GM12878 (cell line): ENCODE results near the gene NAT10. TPM values are rescaled to one million over a fixed set of nuclear protein-coding genes. Genes with fewer than 3 reads are reported as not detected.

ENCODE experiments used
- ATAC-seq: fragments of 200-7000 bp; cut with Tn5 transposase; 3 replicates; pipeline ENCODE4 v1.9.1; 2020; ENCODE audit warnings: mild to moderate bottlenecking, moderate library complexity
- BruUV-seq: library from RNA; stranded (reverse); fragments of 400-500 nt; replicated peaks from 2 replicates; lab custom pipeline; 2021; lab: Mats Ljungman, UMichigan
- CTCF ChIA-PET: fragments of 300-600 bp; sonication (Branson Sonifier 250); formaldehyde crosslinking; extraction: SDS; loops from one replicate; lab custom pipeline; 2021; ENCODE audit warnings: inconsistent platforms; lab: Yijun Ruan, JAX
- POLR2A ChIA-PET: fragments of 350-600 bp; formaldehyde crosslinking; extraction: SDS; loops from one replicate; lab custom pipeline; 2021; ENCODE audit warnings: inconsistent platforms; lab: Charles Lee
- RAD21 ChIA-PET: fragments of 300-600 bp; sonication (Branson Sonifier 250); formaldehyde crosslinking; loops from one replicate; lab custom pipeline; 2023; ENCODE audit warnings: antibody characterized with exemption; ENCODE audit not compliant: unreplicated experiment; lab: Charles Lee
- SMC1A ChIA-PET: fragments of 300-600 bp; sonication (Branson Sonifier 250); formaldehyde crosslinking; loops from one replicate; lab custom pipeline; 2023; ENCODE audit not compliant: unreplicated experiment, uncharacterized antibody; lab: Charles Lee
- DNase-seq: peaks from one replicate; pipeline ENCODE4 v3.0.0-alpha.2; 2011; ENCODE audit warnings: low read depth, low spot score
- FAIRE-seq: peaks from 3 replicates; lab custom pipeline; 2011; peaks lifted over from hg19 to GRCh38; lab: Jason Lieb, UNC
- H2AFZ ChIP-seq: 2 replicates; pipeline ENCODE4 v1.6.0; 2011; ENCODE audit warnings: low read depth, low read length, control low read depth; ENCODE audit not compliant: control insufficient read depth
- H3K27ac ChIP-seq: 2 replicates; pipeline ENCODE4 v1.5.1; 2011; ENCODE audit warnings: control low read depth; ENCODE audit not compliant: control insufficient read depth, insufficient read depth
- H3K27me3 ChIP-seq, 2 experiments: replicated peaks in 1 of 2; 2 replicates each; pipeline versions ENCODE4 v1.6.0 to v1.6.1; 2011; ENCODE audit warnings: low read length in 1 of 2; ENCODE audit not compliant: control insufficient read depth in 2 of 2, insufficient read depth in 2 of 2
- H3K36me3 ChIP-seq, 2 experiments: 2 replicates each; pipeline ENCODE4 v1.5.1; 2011; ENCODE audit warnings: low read length in 1 of 2; ENCODE audit not compliant: control insufficient read depth in 2 of 2, insufficient read depth in 2 of 2
- H3K4me1 ChIP-seq: 2 replicates; pipeline ENCODE4 v1.6.1; 2011; ENCODE audit warnings: mild to moderate bottlenecking, low read length, moderate library complexity, mixed read lengths; ENCODE audit not compliant: control insufficient read depth, insufficient read depth
- H3K4me2 ChIP-seq: 2 replicates; pipeline ENCODE4 v1.6.0; 2011; ENCODE audit warnings: control low read depth; ENCODE audit not compliant: control insufficient read depth, insufficient read depth
- H3K4me3 ChIP-seq: fragments of 200-600 bp; sonication (generic); 2 replicates; pipeline ENCODE4 v1.5.1; 2016
- H3K79me2 ChIP-seq: 2 replicates; pipeline ENCODE4 v1.6.0; 2011; ENCODE audit warnings: low read length; ENCODE audit not compliant: control insufficient read depth, insufficient read depth
- H3K9ac ChIP-seq: 2 replicates; pipeline ENCODE4 v1.8.0; 2011; ENCODE audit warnings: low read length, control low read depth, mixed read lengths; ENCODE audit not compliant: control insufficient read depth, insufficient read depth
- H3K9me3 ChIP-seq: replicated peaks from 3 replicates; pipeline ENCODE4 v1.5.1; 2011; ENCODE audit warnings: mild to moderate bottlenecking, low read length; ENCODE audit not compliant: control insufficient read depth, insufficient read depth
- H4K20me1 ChIP-seq: 2 replicates; pipeline ENCODE4 v1.6.0; 2011; ENCODE audit not compliant: control insufficient read depth, insufficient read depth
- WGBS: methylation state at CpG from one replicate; pipeline ENCODE4 v1.1.6; 2016; ENCODE audit warnings: low lambda C conversion rate; ENCODE audit not compliant: insufficient replicate concordance, insufficient coverage; ENCODE audit errors: missing lambda C conversion rate; 5-methylcytosine and 5-hydroxymethylcytosine counted together
- in situ Hi-C: fragments of 300-500 bp; cut with MboI; formaldehyde crosslinking; loops from 9 replicates; pipeline ENCODE4 v1.14.3; 2018; ENCODE audit warnings: mixed read lengths
- intact Hi-C: fragments of 100-400 bp; cut with micrococcal nuclease; formaldehyde crosslinking; loops from one replicate; pipeline ENCODE4 v1.14.2; 2022; ENCODE audit not compliant: unreplicated experiment
- polyA plus RNA-seq, 11 experiments: library from polyadenylated mRNA; depleted of rRNA in 4 of 11; unstranded in 6 of 11; stranded (reverse) in 5 of 11; fragments of >200 nt; fragmentation: Nextera tagmentation in 4 of 11; fragmentation: Illumina TruSeq in 1 of 11; extraction: Ambion mirVana in 4 of 11; extraction: Trizol in 1 of 11; gene quantifications; 1 replicate in 1 of 11; 2 replicates in 10 of 11; pipeline versions ENCODE4 v1.2.1 to v1.2.3, GENCODE V29; 2011 to 2016; ENCODE audit warnings: inconsistent platforms in 2 of 11, missing spikeins in 2 of 11, low read depth in 1 of 11
- total RNA-seq, 4 experiments: library from RNA; depleted of rRNA in 3 of 4; stranded (reverse); fragments of >200 nt in 3 of 4; fragmentation: Illumina TruSeq in 1 of 4; extraction: Trizol in 1 of 4; gene quantifications; 2 replicates each; pipeline versions ENCODE4 v1.2.1 to v1.2.3, GENCODE V29; 2013 to 2021
- TF ChIP-seq, protein P1 (sequence below): IDR thresholded peaks from 2 replicates; pipeline ENCODE4 v1.6.1; 2012; ENCODE audit warnings: low read depth, low read length, improper control_type of control experiment
- TF ChIP-seq, protein P2 (sequence below): fragments of 450-650 bp; IDR thresholded peaks from 2 replicates; pipeline ENCODE4 v1.6.1; 2017; ENCODE audit warnings: borderline replicate concordance

The NAT10 gene
- total and polyA plus RNA-seq, 10 of the 15 experiments (the other 5 are each of a cell fraction or from before 2014, with no cell fraction given), result 45.1 to 95.5 (median 72.8) TPM

DNA sequence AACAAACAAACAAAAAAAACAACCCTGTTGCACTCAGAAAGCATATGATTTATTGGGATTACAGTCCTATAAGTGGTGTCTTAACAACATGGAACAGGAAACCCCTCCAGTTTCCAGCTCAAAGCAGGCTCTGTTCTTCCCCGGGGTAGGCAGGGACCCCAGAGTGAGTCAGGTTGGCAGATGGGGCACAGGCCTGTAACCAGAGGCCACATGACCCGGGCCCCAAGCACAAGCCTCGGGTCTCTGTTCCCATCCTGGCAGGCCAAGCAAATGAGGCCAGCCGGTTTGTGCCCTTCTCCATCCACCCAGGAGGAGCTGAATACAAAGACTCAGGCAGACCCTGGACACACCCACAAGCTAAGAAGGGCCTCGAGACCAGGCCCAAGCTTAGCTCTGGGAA is 75.8 kb downstream of the NAT10 start (continued):
- TF ChIP-seq, protein P1, sequence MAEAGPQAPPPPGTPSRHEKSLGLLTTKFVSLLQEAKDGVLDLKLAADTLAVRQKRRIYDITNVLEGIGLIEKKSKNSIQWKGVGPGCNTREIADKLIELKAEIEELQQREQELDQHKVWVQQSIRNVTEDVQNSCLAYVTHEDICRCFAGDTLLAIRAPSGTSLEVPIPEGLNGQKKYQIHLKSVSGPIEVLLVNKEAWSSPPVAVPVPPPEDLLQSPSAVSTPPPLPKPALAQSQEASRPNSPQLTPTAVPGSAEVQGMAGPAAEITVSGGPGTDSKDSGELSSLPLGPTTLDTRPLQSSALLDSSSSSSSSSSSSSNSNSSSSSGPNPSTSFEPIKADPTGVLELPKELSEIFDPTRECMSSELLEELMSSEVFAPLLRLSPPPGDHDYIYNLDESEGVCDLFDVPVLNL, result no peak
- TF ChIP-seq, all 136 proteins: peak for 0

DNA sequence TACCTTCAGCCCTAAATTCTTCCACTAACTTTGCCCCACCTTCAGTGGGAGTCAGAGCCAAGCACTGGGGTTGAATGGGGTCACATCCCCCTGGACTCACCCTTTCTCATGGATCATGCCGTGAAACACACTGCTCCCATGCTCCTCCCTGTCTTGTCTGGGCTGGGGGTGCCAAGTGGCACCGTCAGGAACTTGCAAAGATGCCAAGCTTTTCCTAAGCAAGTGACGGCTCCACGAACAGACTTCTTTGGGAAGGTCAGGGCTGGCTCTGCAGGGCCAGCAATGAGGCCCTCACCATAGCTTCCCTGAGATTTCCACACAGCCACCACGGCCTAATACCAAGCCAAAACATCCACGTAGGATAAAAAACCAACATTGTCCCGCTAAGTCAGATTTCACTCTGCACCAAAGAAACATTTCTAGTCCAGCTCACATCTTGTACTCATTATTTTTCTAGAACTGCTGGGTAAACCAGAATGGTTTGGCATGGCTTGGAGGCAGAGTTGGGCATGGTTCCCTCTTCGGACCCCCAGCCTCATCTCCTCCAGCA is 76.5 kb downstream of the NAT10 start:
- no peaks in the 10 kb centered on the region for H3K9me3 ChIP-seq
- H3K4me2 ChIP-seq, result no peak overlapping the region
- no peak overlapping the region for H2AFZ ChIP-seq
- BruUV-seq, result no TSS peak
- TF ChIP-seq, protein P2, sequence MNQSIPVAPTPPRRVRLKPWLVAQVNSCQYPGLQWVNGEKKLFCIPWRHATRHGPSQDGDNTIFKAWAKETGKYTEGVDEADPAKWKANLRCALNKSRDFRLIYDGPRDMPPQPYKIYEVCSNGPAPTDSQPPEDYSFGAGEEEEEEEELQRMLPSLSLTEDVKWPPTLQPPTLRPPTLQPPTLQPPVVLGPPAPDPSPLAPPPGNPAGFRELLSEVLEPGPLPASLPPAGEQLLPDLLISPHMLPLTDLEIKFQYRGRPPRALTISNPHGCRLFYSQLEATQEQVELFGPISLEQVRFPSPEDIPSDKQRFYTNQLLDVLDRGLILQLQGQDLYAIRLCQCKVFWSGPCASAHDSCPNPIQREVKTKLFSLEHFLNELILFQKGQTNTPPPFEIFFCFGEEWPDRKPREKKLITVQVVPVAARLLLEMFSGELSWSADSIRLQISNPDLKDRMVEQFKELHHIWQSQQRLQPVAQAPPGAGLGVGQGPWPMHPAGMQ, result no peak
- DNase-seq (no peak), FAIRE-seq (no peak), ATAC-seq (no peak)
- no peaks in the 10 kb centered on the region for H4K20me1 ChIP-seq
- intact Hi-C loops (loop anchor here (5.0 kb wide), 1 partner anchor 310 kb away; no protein-coding TSS in a partner anchor), in situ Hi-C loops (no loop called here)
- 98% methylated on average over 8 of the region's 8 CpGs for whole genome bisulfite sequencing
- ChIA-PET SMC1A (interaction anchor here (0.7 to 11.3 kb wide), 10 partner anchors 10 to 311 kb away, joined by 3 to 192 read pairs (median 4); no protein-coding TSS in a partner anchor), RAD21 (interaction anchor here (0.7 to 13.0 kb wide), 9 partner anchors 7 to 176 kb away, joined by 3 to 249 read pairs (median 5); partner anchors contain the start of gene ABTB2), POLR2A (interaction anchor here (0.8 to 2.0 kb wide), 5 partner anchors 22 to 176 kb away, joined by 3 to 5 read pairs (median 4); partner anchors contain the start of gene ABTB2), CTCF (interaction anchor here (1.0 to 10.5 kb wide), 7 partner anchors 8 to 173 kb away, joined by 3 to 167 read pairs (median 6); partner anchors contain the start of gene ABTB2)
- H3K27ac ChIP-seq, result no peak overlapping the region
- H3K27me3 ChIP-seq, result no peaks in the 10 kb centered on the region
- H3K4me1 ChIP-seq, result peaks cover 22% of the 10 kb centered on the region
- H3K79me2 ChIP-seq, result no peaks in the 10 kb centered on the region
- no peaks in the 10 kb centered on the region; a peak in 1 of 4 replicates for H3K36me3 ChIP-seq
- H3K4me3 ChIP-seq, result no peak overlapping the region
- H3K9ac ChIP-seq, result no peak overlapping the region
